Nucleus accumbens (tissue), 56 donors: ENCODE results near the gene ZNF750.

Source experiments
- DNase-seq, 56 donors: peaks; one replicate each; lab custom pipeline; 2025; lab: John Stamatoyannopoulos, UW

Gene ZNF750

GRCh38 chr17:82860606-82861392 is 21.0 kb upstream of the ZNF750 start:
- DNase-seq = no peak

- peak in 11 of 56 donors; percentile 5 to 50 (median 32) for DNase-seq
Observed at GRCh38 chr17:82859431-82860403, 19.9 kb upstream of the ZNF750 start.

- no peak for DNase-seq
Observed at GRCh38 chr17:82858376-82859126, 18.7 kb upstream of the ZNF750 start.

GRCh38 chr17:82856361-82856760 is 16.5 kb upstream of the ZNF750 start:
- DNase-seq = no peak

GRCh38 chr17:82854226-82854625 is 14.4 kb upstream of the ZNF750 start:
- no peak for DNase-seq

GRCh38 chr17:82851381-82851780 is 11.6 kb upstream of the ZNF750 start:
- no peak for DNase-seq

DNA sequence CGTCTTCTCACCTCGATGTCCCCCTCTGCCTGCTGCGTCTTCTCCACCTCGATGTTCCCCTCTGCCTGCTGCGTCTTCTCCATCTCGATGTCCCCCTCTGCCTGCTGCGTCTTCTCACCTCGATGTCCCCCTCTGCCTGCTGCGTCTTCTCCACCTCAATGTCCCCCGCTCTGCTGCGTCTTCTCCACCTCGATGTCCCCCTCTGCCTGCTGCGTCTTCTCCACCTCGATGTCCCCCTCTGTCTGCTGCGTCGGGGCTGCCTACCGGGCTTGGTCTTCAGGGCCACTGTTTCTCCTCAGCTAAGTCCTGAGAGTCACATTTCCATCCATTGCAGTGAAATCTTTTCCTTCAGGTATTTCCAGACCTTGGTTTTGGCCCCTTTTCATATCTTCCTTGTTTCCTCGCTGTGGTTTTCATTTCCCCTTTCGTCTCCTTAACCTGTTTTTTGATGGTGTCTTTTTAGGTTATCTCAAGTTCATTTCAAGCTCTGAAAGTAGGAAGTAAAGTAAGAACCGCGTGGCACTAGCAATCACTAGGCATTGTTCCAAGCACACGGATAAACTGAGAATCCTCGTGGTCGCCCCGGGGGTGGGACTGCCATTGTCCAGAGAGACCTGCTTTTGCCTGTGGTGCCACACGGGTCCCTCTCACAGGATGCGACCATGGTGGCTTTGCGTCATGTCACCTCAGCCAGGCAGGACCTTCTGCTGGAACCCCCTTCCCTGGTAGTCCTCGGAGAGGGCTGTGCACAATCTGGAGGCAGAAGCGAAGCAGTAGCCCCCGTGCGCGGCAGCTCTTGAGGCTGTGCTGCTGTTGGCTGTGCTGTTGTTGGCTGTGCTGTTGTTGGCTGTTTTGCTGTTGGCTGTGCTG is 9.5 kb upstream of the ZNF750 start:
- DNase-seq = no peak

- DNase-seq = no peak
Observed at GRCh38 chr17:82848022-82848592, 8.3 kb upstream of the ZNF750 start.

- no peak for DNase-seq
Observed at GRCh38 chr17:82846061-82846691, 6.4 kb upstream of the ZNF750 start.

DNA sequence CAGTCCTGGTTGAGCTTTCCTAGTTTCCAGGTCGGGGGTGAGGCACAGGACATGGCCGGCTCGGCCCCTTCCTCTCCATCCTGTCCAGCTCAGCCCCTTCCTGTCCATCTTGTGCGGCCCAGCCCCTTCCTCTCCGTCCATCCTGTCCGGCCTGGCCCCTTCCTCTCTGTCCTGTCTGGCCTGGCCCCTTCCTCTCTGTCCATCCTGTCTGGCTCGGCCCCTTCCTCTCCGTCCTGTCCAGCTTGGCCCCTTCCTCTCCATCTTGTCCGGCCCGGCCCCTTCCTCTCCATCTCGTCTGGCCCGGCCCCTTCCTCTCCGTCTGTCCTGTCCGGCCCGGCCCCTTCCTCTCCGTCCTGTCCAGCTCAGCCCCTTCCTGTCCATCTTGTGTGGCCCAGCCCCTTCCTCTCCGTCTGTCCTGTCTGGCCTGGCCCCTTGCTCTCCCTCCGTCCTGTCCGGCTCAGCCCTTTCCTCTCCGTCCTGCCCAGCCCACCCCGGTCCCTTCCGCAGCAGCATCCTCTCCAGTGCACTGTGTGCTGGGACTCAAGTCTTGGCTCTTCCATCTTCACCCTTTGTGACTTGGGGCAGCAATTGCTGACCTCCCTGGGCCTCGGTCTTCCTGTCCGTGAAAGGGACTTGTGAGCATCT is 5.5 kb upstream of the ZNF750 start:
- peak in 2 of 56 donors; percentile 25 to 32 for DNase-seq

DNA sequence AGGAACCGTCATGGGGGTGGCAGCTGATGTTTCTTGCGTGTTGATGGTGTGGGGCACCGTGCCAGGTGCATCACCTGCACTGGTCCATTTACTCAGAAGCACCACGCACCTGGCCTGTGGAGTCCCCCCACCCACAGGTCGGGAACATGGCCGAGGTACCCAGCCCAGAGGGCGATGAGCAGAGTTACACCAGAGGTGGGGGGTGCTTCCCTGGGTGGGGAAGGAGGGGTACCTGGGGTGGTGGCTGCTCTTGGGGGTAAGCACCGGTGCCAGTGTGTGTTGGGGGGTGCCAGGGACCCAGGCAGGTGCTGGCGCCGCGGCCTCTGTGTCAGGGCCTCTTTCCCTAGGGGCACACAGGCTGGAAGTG is 5.0 kb upstream of the ZNF750 start:
- no peak for DNase-seq

- no peak for DNase-seq
Observed at GRCh38 chr17:82843904-82844680, 4.3 kb upstream of the ZNF750 start.

- no peak for DNase-seq
Observed at GRCh38 chr17:82841921-82842596, 2.2 kb upstream of the ZNF750 start.

DNA sequence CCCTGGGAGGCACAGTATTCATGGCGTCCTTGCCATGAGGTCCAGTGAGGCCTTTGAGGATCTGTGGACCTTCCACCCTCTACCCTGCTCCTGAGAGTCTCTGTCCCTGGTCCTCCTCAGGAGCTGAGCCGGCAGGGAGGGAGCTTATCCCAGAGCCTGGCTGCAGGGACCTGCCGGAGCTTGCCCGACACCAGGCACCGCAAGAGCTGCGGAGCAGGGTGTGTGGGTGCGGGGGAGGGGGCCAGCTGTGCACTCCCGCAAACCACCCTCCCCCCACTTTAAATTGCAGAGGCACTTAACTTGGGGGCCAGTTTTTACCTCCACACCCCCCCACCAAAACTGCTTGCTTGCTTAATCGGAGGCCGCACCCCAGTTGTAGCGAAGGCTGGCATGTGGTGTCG is 609 bp upstream of the ZNF750 start:
- no peak for DNase-seq

- DNase-seq = no peak
Observed at GRCh38 chr17:82838386-82839063, 1.3 kb downstream of the ZNF750 start.

DNA sequence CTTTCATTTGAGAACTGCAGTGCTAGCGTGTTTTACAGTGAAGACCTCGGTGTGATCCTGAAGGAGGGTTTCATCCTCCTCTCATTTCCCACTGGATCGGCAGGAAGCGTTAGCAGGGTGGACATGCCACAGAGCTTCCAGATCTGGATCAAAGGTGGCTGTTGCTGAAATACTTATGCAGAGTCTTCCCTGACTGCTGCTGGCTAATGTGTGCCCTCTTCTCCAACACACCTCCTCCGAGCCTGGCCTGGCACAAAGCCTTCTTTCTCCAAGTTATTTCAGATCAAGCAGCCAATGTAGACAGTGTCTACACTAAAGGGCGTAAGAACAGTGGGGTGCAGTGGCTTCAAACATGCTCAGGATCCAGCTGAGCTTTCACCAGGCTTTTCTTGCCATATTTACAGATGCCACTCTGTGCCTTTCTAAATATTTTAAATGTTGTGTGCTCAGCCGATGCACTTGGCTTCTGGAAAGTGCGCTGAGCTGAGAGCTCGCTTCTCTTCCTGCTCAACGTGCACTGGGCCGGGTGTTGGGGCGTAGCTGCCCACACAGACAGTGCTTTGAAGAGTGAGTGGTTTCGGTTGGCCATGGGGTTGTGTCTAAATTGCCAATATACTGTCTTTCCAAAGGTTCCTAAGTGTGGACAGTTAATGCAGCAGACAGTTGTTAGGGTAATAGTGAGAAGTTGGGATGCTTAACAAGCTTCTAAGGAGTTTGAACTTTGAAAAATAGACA is 2.1 kb downstream of the ZNF750 start:
- no peak for DNase-seq
